Measurements from ENCODE around the gene PLA2G7.
"Not testable (repeated sequence)": the region's sequence is repeated elsewhere in the genome, so short reads cannot be mapped to it uniquely, and the experiment has no call there.

PLA2G7 gene

GRCh38 chr6:46734867-46735719, at the start of gene PLA2G7:
Gene PLA2G7 (minus strand): TSS chr6:46735375. CDS start chr6:46722891, 12,484 bp downstream.
- DNase-seq: no peak

DNA sequence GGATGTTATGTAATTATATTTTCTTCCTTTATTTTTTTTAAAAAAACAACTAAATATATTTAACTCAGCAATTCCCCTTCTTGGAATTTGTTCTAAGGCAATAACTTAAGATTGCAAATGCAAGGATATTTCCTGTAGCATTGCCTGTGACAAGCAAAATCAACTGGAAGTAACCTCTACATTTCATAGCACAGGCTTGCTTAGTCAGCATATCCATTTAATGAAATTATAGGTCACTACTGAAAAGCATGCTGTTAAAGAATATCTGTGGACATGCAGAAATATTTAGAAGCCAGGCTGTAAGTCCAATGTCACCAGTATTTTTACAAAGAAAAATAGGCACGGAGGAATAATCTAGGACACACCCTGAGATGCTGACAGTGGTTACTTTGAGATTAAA, 49.4 kb upstream of the PLA2G7 start:
- no peak for DNase-seq

DNA sequence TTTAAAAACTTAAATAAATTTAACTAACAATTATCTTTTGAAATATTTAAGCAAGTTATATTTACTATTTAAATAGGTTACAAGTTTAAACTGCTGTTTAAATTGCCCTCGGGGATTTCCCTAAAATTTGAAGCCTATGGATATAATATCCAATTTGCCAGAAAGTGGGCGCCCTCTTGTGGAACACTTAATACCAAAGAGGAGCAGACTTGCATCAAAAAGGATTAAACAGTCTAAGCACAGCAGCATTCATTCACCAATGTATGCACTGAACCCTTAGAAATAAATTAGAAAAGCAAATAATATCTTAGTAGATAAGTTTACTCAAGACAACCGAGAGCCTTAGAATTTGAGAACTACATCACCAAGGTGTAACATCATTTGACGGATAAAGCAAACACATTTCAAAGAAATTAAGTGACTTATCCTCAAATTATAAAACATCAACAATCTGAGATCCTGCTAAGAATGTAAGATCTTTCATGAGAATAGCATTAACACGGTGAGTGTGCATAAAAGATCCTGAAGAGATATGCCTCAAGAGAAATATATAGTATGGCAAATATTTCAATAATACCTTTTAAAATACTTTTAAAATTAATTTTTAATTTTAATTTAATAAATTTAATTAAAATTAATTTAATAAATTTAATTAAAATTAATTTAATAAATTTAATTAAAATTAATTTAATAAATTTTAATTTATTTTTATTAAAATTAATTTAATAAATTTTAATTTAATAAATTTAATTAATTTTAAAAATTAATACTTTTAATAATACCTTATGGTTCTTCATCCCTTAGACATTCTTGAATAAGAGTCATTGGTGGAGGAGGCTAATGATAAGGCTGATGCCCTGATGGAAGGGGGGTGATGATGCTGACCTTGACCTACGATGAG, 46.6 kb upstream of the PLA2G7 start:
- DNase-seq: no peak

GRCh38 chr6:46777476-46778346, 42.5 kb upstream of the PLA2G7 start:
- DNase-seq: no peak

- DNase-seq: no peak
Observed at GRCh38 chr6:46776070-46776712, 41.0 kb upstream of the PLA2G7 start.

DNA sequence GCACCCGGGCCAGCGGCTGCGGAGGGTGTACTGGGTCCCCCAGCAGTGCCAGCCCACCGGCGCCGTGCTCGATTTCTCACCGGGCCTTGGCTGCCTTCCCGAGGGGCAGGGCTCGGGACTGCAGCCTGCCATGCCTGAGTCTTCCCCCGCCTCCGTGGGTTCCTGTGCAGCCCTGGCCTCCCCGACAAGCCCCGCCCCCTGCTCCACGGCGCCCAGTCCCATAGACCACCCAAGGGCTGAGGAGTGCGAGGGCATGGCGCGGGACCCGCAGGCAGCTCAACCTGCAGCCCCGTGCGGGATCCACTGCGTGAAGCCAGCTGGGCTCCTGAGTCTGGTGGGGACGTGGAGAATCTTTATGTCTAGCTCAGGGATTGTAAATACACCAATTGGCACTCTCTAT, 39.6 kb upstream of the PLA2G7 start:
- DNase-seq: not testable (repeated sequence)

GRCh38 chr6:46773201-46773855, 38.2 kb upstream of the PLA2G7 start:
- no peak for DNase-seq

DNA sequence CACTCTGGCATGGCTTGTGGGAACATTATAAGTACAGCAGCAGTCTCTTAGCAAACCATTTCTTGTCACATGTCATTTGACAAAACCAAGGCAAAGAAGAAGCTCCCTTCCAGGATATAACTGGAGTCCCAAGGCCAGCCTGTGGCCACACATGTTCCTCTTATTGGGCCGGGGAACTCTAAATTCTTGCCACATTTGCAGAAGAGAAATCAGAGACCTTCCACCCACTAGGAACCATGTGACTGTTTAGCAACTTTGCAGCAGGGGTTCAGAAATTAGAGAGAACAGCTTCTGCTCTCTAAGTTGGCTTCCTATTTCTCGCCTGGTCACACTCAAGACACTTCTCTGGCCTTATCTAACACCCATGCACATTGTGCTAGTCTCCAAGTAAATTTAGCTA, 37.6 kb upstream of the PLA2G7 start:
- DNase-seq: no peak

- DNase-seq: no peak
Observed at GRCh38 chr6:46772016-46772415, 36.8 kb upstream of the PLA2G7 start.

- DNase-seq: no peak
Observed at GRCh38 chr6:46764961-46765360, 29.8 kb upstream of the PLA2G7 start.

- DNase-seq: not testable (repeated sequence)
Observed at GRCh38 chr6:46764280-46764679, 29.1 kb upstream of the PLA2G7 start.

DNA sequence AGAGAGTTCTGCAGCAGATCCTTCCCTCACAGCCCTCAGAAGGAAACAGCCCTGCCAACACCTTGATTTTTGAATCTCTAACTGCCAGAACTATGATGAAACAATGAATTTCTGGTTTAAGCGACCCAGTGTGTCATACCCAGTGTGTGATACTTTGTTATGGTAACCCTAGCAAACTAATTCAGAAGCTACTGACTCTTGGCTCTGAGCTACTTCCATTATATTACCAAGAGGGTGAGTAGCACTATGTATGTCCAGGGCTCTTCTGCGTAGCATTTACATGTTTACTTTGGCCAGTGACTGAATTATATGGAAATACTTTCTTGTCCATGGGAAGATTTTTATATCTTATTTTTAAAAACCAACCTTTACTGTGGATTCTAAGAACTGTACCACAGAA, 28.3 kb upstream of the PLA2G7 start:
- no peak for DNase-seq

- no peak for DNase-seq
Observed at GRCh38 chr6:46760925-46761324, 25.8 kb upstream of the PLA2G7 start.

GRCh38 chr6:46758960-46759753, 24.0 kb upstream of the PLA2G7 start:
- no peak for DNase-seq

DNA sequence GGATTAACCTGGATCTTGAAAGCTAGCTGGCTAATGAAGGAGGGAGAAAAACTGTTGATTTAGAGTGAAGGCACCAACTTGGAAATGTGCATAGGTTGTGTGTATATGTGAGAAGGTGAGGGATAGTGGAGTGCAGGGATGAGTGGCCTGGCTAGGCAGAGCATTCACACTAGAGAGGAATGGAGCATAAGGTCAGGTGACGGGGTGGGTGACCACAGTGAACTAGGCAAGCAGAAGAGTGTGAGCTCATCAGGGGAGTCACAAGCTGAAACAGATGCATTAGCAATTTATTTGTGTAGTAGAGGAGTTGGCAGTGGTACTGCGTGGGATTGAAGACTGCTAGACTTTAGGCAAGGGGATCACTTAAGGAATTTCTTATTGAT, 22.0 kb upstream of the PLA2G7 start:
- DNase-seq: no peak

DNA sequence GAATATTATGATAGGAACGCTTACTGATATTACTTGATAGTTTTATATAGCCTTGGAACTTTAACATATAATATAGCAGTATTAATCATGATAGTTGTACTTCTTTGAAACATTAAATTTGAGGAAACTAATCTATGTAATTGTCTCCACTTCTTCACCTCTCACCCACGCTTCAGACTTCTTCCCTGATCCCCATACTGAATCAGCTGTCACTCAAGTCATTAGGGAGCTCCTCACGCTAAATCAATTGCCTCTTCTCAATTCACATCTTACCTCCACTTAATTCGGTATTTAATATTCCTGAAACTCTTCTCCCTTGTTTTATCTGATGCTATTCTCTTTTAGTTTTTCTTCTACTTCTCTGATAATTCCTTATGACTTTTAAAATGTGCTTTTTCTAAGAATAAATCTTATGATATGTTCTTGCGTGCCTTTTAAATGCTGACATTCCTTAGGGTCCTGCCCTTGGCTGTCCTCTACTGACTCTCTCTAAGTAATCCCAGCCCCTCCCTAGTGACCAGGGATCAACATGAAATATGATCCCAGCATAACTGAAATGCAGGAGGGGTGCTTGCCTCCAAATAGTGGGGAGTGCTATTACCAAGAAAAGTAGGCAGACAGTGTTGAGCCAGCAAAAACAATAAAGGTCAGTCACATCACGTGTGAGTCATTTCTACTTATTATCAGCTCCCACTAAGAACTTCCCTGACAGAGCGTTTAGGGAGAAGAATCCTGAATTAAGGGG, 21.5 kb upstream of the PLA2G7 start:
- no peak for DNase-seq

DNA sequence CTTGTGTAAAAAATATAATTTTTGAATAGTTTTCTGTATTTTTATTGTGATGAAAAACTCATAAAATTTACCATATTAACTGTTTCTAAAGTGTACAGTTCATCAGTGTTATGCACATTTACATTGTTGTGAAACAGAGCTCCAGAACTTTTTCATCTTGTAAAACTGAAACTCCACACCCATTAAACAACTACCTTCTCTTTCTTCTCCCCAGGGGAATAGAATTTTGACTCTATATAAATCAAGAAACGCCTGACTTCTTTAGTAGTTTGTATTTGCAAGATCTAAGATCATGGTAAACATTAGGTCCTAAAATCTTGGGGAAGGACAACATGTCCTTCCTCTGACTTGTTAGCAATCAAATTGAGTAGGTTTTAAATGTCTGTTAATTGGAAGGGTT, 20.7 kb upstream of the PLA2G7 start:
- DNase-seq: no peak

DNA sequence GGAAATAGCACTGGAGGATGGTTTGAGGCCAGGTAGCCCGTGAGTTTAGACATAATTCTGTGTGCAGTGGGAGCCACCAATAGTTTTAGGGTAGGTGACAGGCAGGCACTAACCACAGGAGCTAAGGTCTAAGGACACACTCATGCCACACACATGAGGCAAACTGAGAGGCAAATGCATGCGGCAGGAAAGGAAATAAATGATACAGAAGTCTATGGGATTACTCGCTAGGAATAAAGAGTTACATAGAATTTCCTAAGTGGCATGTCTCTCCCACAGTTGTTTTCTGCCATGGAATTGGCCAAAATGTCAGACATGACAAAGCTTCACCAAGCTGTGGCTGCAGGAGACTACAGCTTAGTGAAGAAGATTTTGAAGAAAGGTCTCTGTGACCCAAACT, 16.5 kb upstream of the PLA2G7 start:
- no peak for DNase-seq

DNA sequence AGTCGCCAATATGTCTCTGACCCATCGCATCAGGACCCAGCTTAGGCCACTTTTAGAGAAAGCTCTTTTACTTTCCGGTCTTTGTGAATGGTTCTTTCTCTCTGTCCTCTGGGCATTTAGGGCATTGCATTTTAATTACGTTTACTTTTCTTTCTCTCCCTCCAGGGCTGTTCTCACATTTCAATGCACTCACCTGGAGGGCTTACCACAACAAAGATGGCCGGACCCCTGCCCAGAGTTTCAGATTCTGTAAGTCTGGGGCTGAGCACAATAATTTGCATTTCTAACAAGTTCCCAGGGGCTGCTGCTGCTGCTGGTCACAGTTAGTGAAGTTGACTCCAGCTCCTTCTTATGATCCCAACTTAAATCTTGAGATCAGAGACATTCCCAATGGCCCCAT, 14.6 kb upstream of the PLA2G7 start:
- no peak for DNase-seq

- no peak for DNase-seq
Observed at GRCh38 chr6:46748940-46749503, 13.8 kb upstream of the PLA2G7 start.

Measured in activated effector memory CD4-positive, alpha-beta T cell treated with Interleukin-2 at 50 U/mL for 16 hours (primary cell).